GM23338 (cell line): ENCODE measurements around the gene FLNB. TPM values are rescaled to one million over a fixed set of nuclear protein-coding genes. Genes with fewer than 3 reads are reported as not detected.

ENCODE experiments used
- ATAC-seq: fragments of 200-7000 bp; cut with Tn5 transposase; 3 replicates; pipeline ENCODE4 v1.9.1; 2020
- DNase-seq: peaks from one replicate; pipeline ENCODE4 v3.0.0-alpha.2; 2015; ENCODE audit warnings: low spot score
- H2AFZ ChIP-seq: fragments of 200-600 bp; sonication (generic); 2 replicates; pipeline ENCODE4 v1.8.0; 2016; ENCODE audit warnings: antibody characterized with exemption, mild to moderate bottlenecking, moderate library complexity
- H3F3A ChIP-seq: fragments of 200-600 bp; sonication (generic); replicated peaks from 2 replicates; pipeline ENCODE4 v1.8.0; 2017; ENCODE audit warnings: antibody characterized with exemption, mixed run types, low read depth
- H3K27ac ChIP-seq: fragments of 200-600 bp; sonication (generic); 2 replicates; pipeline ENCODE4 v1.6.1; 2016; ENCODE audit warnings: low read depth
- H3K27me3 ChIP-seq: fragments of 200-600 bp; sonication (generic); 2 replicates; pipeline ENCODE4 v1.8.0; 2016; ENCODE audit warnings: mild to moderate bottlenecking, mixed run types, moderate library complexity; ENCODE audit not compliant: insufficient read depth
- H3K36me3 ChIP-seq: fragments of 200-600 bp; sonication (generic); 2 replicates; pipeline ENCODE4 v1.8.0; 2016; ENCODE audit warnings: mild to moderate bottlenecking; ENCODE audit not compliant: insufficient read depth
- H3K4me1 ChIP-seq: fragments of 200-600 bp; sonication (generic); 2 replicates; pipeline ENCODE4 v1.8.0; 2016; ENCODE audit warnings: mild to moderate bottlenecking, moderate library complexity; ENCODE audit not compliant: insufficient read depth
- H3K4me2 ChIP-seq: fragments of 200-600 bp; sonication (generic); 2 replicates; pipeline ENCODE4 v1.7.1; 2017; ENCODE audit warnings: mixed run types
- H3K4me3 ChIP-seq: fragments of 200-600 bp; sonication (generic); 2 replicates; pipeline ENCODE4 v1.6.1; 2016; ENCODE audit warnings: mixed run types
- H3K79me2 ChIP-seq: fragments of 200-600 bp; sonication (generic); replicated peaks from 2 replicates; pipeline ENCODE4 v1.8.0; 2017; ENCODE audit warnings: mild to moderate bottlenecking; ENCODE audit not compliant: insufficient read depth
- H3K9me2 ChIP-seq: fragments of 200-600 bp; sonication (generic); 2 replicates; pipeline ENCODE4 v1.8.0; 2017; ENCODE audit not compliant: insufficient read depth
- H4K20me1 ChIP-seq: fragments of 200-600 bp; sonication (generic); replicated peaks from 2 replicates; pipeline ENCODE4 v1.8.0; 2017; ENCODE audit warnings: mild to moderate bottlenecking; ENCODE audit not compliant: insufficient read depth
- H3K27ac Mint-ChIP-seq: 2 replicates; pipeline ENCODE4 v1.8.0; 2020; ENCODE audit warnings: inconsistent platforms, mild to moderate bottlenecking, moderate library complexity, mixed read lengths
- H3K27me3 Mint-ChIP-seq: 3 replicates; pipeline ENCODE4 v1.8.0; 2022; ENCODE audit warnings: low read depth, mild to moderate bottlenecking, moderate library complexity, mixed read lengths, inconsistent platforms; ENCODE audit not compliant: insufficient read depth, poor library complexity
- H3K36me3 Mint-ChIP-seq: 3 replicates; pipeline ENCODE4 v1.8.0; 2021; ENCODE audit warnings: low read depth, mild to moderate bottlenecking, inconsistent platforms, moderate library complexity, mixed read lengths
- H3K4me1 Mint-ChIP-seq: 3 replicates; pipeline ENCODE4 v1.8.0; 2020; ENCODE audit warnings: mild to moderate bottlenecking, inconsistent platforms, mixed read lengths
- H3K4me3 Mint-ChIP-seq: 3 replicates; pipeline ENCODE4 v1.8.0; 2021; ENCODE audit warnings: moderate library complexity, mild to moderate bottlenecking, inconsistent platforms, mixed read lengths
- H3K9me3 Mint-ChIP-seq: 3 replicates; pipeline ENCODE4 v1.8.0; 2020; ENCODE audit warnings: moderate library complexity, mild to moderate bottlenecking, inconsistent platforms, mixed read lengths
- CREB1 ChIP-seq: fragments of 250-450 bp; sonication (Bioruptor Pico); IDR thresholded peaks from 2 replicates; pipeline ENCODE4 v1.5.0; 2020; ENCODE audit warnings: low read depth, mild to moderate bottlenecking, moderate library complexity
- ETS1 ChIP-seq: IDR thresholded peaks from 2 replicates; pipeline ENCODE4 v1.6.1; 2016; ENCODE audit warnings: antibody characterized with exemption
- EZH2 ChIP-seq: fragments of 200-600 bp; sonication (generic); IDR thresholded peaks from one replicate; pipeline ENCODE4 v1.8.0; 2017; ENCODE audit warnings: antibody characterized with exemption, mild to moderate bottlenecking, low read depth; ENCODE audit not compliant: unreplicated experiment
- EZH2phosphoT487 ChIP-seq: fragments of 200-600 bp; sonication (generic); IDR thresholded peaks from one replicate; pipeline ENCODE4 v1.8.1; 2018; ENCODE audit warnings: antibody characterized with exemption; ENCODE audit not compliant: unreplicated experiment
- JUNB ChIP-seq: IDR thresholded peaks from one replicate; pipeline ENCODE4 v1.6.1; 2016; ENCODE audit warnings: antibody characterized with exemption; ENCODE audit not compliant: unreplicated experiment
- NANOG ChIP-seq: IDR thresholded peaks from 2 replicates; pipeline ENCODE4 v1.6.1; 2016; ENCODE audit warnings: antibody characterized with exemption, borderline replicate concordance
- STAT1 ChIP-seq: IDR thresholded peaks from one replicate; pipeline ENCODE4 v1.6.1; 2016; ENCODE audit warnings: antibody characterized with exemption; ENCODE audit not compliant: unreplicated experiment
- ZNF114 ChIP-seq: fragments of 250-450 bp; sonication (Bioruptor Pico); IDR thresholded peaks from 2 replicates; pipeline ENCODE4 v1.5.0; 2020; ENCODE audit warnings: mild to moderate bottlenecking, moderate library complexity
- ZNF331 ChIP-seq: fragments of 250-450 bp; sonication (Bioruptor Pico); IDR thresholded peaks from 2 replicates; pipeline ENCODE4 v1.5.0; 2020; ENCODE audit warnings: low read depth, mild to moderate bottlenecking, moderate library complexity
- polyA plus RNA-seq: library from polyadenylated mRNA; unstranded; fragments of >200 nt; fragmentation: Nextera tagmentation; extraction: Ambion mirVana; gene quantifications from 2 replicates; pipeline ENCODE4 v1.2.1, GENCODE V29; 2016
- total RNA-seq: library from RNA; depleted of rRNA; stranded (reverse); fragments of >200 nt; shearing (Covaris generic); gene quantifications from 2 replicates; pipeline ENCODE4 v1.2.3, GENCODE V29; 2014
- TF ChIP-seq, protein P1 (sequence below), 2 experiments: fragments of 200-600 bp in 1 of 2; sonication (generic) in 1 of 2; conservative IDR thresholded peaks; 2 replicates each; pipeline versions ENCODE4 v1.5.1 to v1.6.1; 2016 to 2017; ENCODE audit warnings: antibody characterized with exemption in 2 of 2, low read depth in 2 of 2, mild to moderate bottlenecking in 2 of 2, moderate library complexity in 1 of 2
- TF ChIP-seq, protein P2 (sequence below): IDR thresholded peaks from one replicate; pipeline ENCODE4 v1.6.1; 2018; ENCODE audit warnings: antibody characterized with exemption; ENCODE audit not compliant: unreplicated experiment

Gene FLNB
- total and polyA plus RNA-seq, 2 experiments from 2014 or later = 39.7 to 179 TPM

- H3K27me3 Mint-ChIP-seq = peaks cover 10% of the 10 kb centered on the region
- Histone ChIP-seq H3F3A (0 out of 2 replicates have a peak, but pooled peaks cover 2% of the 10 kb centered on the region), H3K79me2 (no peaks in the 10 kb centered on the region), H3K27ac (0 out of 2 replicates have a peak overlapping the region, but pooled peaks have one; percentile 39), H3K4me3 (no peak overlapping the region), H4K20me1 (no peaks in the 10 kb centered on the region), H2AFZ (peak overlapping the region; percentile 92), H3K4me2 (no peak overlapping the region), H3K9me2 (no peaks in the 10 kb centered on the region), H3K27me3 (no peaks in the 10 kb centered on the region), H3K4me1 (peaks cover 9% of the 10 kb centered on the region; the same call in 1 of the 2 replicates), H3K36me3 (no peaks in the 10 kb centered on the region)
- TF ChIP-seq EZH2phosphoT487 = no peak
- no peak for TF ChIP-seq ZNF114 (CRISPR knock-in tag)
- no peak for TF ChIP-seq CREB1
- no peak for TF ChIP-seq ETS1
- no peak for TF ChIP-seq JUNB
- no peak for TF ChIP-seq NANOG
- TF ChIP-seq, protein P1, sequence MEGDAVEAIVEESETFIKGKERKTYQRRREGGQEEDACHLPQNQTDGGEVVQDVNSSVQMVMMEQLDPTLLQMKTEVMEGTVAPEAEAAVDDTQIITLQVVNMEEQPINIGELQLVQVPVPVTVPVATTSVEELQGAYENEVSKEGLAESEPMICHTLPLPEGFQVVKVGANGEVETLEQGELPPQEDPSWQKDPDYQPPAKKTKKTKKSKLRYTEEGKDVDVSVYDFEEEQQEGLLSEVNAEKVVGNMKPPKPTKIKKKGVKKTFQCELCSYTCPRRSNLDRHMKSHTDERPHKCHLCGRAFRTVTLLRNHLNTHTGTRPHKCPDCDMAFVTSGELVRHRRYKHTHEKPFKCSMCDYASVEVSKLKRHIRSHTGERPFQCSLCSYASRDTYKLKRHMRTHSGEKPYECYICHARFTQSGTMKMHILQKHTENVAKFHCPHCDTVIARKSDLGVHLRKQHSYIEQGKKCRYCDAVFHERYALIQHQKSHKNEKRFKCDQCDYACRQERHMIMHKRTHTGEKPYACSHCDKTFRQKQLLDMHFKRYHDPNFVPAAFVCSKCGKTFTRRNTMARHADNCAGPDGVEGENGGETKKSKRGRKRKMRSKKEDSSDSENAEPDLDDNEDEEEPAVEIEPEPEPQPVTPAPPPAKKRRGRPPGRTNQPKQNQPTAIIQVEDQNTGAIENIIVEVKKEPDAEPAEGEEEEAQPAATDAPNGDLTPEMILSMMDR (conservative IDR thresholded peaks at IDR 0.05; ENCODE audit: low read depth in 2 of 2) = no peak
- peaks cover 8% of the 10 kb centered on the region for H3K4me1 Mint-ChIP-seq
- no peaks in the 10 kb centered on the region for H3K36me3 Mint-ChIP-seq
- no peak overlapping the region for H3K27ac Mint-ChIP-seq
- no peaks in the 10 kb centered on the region for H3K9me3 Mint-ChIP-seq
- no peak overlapping the region for H3K4me3 Mint-ChIP-seq
- peak; percentile 62 for DNase-seq
- ATAC-seq = peak; percentile 32
Observed at GRCh38 chr3:57959423-57960173, 48.6 kb upstream of the FLNB start.

DNA sequence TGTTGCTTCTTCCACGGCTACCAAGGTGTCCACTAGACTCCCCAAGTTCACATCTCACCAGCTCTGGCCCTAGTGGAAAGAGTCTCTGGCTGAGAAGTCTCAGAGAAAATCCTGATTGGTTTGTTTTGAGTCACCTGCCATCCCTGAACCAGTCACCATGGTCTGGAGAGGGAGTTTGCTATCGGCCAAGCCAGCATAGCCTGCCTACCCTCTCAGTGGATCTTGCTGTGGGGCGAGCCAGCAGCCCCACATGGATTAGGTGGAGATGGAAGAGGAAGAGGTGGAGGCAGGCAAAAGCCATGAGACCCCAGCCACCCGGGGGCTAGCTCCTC lies 48.1 kb upstream of the FLNB start:
- Histone ChIP-seq H2AFZ (peak overlapping the region; percentile 92), H3K4me1 (peaks cover 9% of the 10 kb centered on the region; the same call in 1 of the 2 replicates), H3K9me2 (no peaks in the 10 kb centered on the region), H4K20me1 (no peaks in the 10 kb centered on the region), H3K4me2 (no peak overlapping the region), H3K36me3 (no peaks in the 10 kb centered on the region), H3K79me2 (no peaks in the 10 kb centered on the region), H3F3A (0 out of 2 replicates have a peak, but pooled peaks cover 2% of the 10 kb centered on the region), H3K4me3 (no peak overlapping the region), H3K27ac (0 out of 2 replicates have a peak overlapping the region, but pooled peaks have one; percentile 39), H3K27me3 (no peaks in the 10 kb centered on the region)
- Mint-ChIP-seq H3K4me3 (no peak overlapping the region), H3K27ac (no peak overlapping the region; the same call in 1 of the 2 replicates), H3K36me3 (no peaks in the 10 kb centered on the region), H3K9me3 (no peaks in the 10 kb centered on the region), H3K4me1 (peaks cover 8% of the 10 kb centered on the region), H3K27me3 (peaks cover 10% of the 10 kb centered on the region)
- DNase-seq (no peak), ATAC-seq (peak; percentile 17; the same call in 2 of the 3 replicates)
- TF ChIP-seq STAT1 = no peak
- TF ChIP-seq ETS1 = no peak
- TF ChIP-seq ZNF114 (CRISPR knock-in tag) = no peak
- no peak for TF ChIP-seq EZH2
- TF ChIP-seq JUNB = no peak
- no peak for TF ChIP-seq NANOG
- TF ChIP-seq, protein P1 (conservative IDR thresholded peaks at IDR 0.05; ENCODE audit: low read depth in 2 of 2) = no peak
- TF ChIP-seq ZNF331 (CRISPR knock-in tag) = no peak
- TF ChIP-seq, protein P2, sequence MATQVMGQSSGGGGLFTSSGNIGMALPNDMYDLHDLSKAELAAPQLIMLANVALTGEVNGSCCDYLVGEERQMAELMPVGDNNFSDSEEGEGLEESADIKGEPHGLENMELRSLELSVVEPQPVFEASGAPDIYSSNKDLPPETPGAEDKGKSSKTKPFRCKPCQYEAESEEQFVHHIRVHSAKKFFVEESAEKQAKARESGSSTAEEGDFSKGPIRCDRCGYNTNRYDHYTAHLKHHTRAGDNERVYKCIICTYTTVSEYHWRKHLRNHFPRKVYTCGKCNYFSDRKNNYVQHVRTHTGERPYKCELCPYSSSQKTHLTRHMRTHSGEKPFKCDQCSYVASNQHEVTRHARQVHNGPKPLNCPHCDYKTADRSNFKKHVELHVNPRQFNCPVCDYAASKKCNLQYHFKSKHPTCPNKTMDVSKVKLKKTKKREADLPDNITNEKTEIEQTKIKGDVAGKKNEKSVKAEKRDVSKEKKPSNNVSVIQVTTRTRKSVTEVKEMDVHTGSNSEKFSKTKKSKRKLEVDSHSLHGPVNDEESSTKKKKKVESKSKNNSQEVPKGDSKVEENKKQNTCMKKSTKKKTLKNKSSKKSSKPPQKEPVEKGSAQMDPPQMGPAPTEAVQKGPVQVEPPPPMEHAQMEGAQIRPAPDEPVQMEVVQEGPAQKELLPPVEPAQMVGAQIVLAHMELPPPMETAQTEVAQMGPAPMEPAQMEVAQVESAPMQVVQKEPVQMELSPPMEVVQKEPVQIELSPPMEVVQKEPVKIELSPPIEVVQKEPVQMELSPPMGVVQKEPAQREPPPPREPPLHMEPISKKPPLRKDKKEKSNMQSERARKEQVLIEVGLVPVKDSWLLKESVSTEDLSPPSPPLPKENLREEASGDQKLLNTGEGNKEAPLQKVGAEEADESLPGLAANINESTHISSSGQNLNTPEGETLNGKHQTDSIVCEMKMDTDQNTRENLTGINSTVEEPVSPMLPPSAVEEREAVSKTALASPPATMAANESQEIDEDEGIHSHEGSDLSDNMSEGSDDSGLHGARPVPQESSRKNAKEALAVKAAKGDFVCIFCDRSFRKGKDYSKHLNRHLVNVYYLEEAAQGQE = no peak
